Measurements from ENCODE around the gene EPB42.
"Not testable (repeated sequence)": the region's sequence is repeated elsewhere in the genome, so short reads cannot be mapped to it uniquely, and the experiment has no call there.

The EPB42 gene

DNA sequence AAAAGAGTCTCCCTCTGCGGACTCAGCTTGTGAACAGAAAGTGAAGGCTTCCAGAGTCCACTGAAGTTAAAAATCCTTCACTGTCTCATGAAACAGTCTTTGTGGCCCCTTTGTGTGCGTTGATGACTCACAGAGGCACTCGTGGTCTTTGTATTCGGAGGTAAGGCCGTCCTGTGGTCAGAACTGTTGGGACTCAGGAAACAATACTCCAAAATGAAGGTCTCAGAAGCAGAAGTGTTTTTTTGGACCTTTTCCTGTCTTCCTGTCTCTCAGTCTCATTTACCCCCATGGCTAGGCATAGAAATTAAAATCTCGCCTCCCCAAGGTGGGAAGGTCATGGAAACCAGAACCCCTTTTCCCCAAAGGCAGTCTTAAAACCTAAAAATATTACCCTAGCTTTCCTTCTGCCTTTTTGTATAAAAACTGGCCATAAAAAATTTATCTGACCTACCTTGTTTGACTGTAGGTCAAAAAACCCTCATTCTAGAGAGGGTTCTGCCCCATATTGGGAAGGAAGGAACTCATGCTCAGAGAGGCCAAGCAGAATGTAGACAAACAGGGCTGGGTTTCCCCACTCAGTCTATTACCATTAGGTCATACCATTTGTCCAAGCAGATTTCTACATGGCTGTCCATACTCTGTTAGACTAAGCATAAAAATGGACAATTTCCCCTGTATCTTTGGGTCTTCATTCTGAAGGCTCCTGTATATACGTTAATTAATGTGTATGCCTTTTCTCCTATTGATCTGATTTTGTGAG, 19.1 kb upstream of the EPB42 start:
- DNase-seq, result no peak

GRCh38 chr15:43238671-43239131, 17.9 kb upstream of the EPB42 start:
- DNase-seq, result no peak

- no peak for DNase-seq
Measured at GRCh38 chr15:43237842-43238470, 17.1 kb upstream of the EPB42 start.

DNA sequence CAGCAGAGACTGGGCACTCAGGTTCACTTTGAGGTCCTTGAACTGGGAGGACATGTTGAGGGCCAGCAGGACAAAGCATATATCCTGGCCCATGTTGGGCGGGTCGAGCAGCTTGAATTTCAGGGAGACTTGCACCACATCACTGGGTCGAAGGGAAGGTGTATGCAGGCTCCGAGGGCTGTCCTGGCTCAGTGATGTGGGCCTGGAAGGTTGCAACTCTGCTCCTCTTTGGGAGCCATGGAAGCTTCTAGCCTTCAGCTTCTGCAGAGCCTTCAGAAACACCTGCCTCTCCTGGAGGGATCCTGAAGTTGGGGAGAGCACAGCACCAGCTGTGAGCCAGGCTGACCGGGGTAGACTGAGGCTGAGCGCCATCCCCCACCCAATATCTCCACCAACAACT, 14.7 kb upstream of the EPB42 start:
- no peak for DNase-seq

DNA sequence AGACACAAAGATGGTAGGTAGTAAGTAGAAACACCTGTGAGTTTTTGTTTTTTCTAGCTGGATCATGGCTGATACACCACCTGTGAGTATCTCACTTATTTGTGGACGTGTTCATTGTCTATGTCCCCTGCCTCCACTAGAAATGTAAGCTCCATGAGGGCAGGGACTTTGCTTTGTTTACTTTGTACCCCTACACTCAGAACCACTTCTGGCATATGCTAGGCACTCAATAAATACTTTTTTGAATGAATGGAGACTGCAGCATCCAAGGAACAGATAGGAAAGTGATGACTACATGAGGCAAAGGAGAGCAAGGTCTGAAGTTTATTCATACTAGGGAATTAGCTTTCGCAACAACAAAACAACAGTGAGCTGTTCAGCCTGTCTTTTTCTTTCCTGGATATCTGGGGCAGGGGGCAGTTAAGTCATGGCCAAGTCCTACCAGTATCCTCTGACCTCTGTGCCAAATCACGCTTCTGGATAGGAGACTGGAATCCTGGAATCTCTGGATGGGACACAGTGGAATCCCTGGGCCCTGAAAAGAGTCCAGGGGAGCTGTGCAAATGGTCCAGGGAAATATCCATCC, 11.6 kb upstream of the EPB42 start:
- DNase-seq, result no peak

DNA sequence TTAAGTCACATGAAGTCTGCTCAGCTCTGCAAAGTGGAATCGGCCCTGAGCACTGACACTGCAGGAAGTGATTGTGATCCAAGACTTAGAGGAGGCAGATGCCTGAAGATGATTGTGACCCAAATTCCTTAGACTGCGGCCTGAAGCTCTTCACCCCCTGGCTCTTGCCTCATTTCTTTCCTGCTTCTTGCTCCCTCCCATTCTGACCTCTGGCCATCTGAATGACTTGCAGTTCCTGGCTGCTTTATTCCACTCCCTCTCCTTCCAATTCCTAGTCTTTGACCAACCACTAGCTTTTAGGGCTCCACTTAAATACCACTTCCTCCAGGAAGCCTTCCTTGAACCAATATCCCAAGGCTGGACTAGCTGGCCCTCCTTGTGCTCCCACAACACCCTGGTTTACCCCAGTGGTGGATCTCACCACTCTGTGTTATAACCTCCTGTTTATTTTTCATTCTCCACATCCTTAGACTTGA, 9.9 kb upstream of the EPB42 start:
- DNase-seq, result no peak

DNA sequence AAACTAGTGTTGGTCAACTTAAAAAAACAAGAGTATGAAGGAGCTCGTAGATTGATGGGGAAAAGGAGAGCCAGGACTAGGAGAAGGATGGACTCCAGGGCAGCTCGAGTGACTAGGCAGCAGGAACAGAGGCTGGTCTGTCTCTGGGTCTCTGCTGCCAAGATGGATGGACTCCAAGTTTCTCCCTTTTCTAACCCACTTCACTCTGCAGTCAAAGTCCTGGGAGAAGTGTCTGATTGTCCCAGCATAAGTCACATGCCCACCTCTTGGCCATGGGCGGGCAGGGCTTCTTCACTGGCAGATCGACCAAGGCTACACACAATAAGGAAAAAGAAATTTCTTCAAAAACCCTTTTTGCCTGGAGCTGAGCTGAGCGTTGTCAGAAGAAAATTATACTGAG, 9.2 kb upstream of the EPB42 start:
- DNase-seq, result no peak

- DNase-seq, result no peak
Measured at GRCh38 chr15:43226436-43227305, 5.9 kb upstream of the EPB42 start.

DNA sequence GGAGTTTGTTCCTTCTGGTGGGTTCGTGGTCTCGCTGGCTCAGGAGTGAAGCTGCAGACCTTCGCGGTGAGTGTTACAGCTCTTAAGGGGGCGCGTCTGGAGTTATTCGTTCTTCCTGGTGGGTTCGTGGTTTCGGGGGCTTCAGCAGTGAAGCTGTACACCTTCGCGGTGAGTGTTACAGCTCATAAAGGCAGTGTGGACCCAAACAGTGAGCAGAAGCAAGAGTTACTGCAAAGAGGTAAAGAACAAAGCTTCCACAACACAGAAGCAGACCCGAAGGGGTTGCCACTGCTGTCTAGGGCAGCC, 5.1 kb upstream of the EPB42 start:
- not testable (repeated sequence) for DNase-seq

- peak; percentile 33 for DNase-seq
Measured at GRCh38 chr15:43225201-43225949, 4.6 kb upstream of the EPB42 start.

DNA sequence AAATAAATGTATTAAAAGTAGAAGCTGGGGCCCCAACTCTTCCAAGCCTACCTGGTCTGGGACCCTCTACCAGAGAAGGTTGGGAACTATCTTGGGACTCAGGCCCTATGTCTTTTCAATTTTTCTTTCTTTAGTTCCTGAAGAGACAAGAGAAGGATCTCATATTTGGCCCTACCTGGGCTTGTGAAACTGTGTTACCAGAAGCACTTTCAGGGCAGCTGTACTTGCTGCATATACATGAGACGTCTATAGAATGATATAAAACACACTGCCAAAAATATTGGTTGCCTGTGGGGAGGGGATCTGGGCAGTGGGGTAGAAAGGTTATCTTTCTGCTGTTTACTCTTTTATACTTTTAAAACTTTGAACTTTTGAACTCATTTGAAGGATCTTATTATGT, 604 bp upstream of the EPB42 start:
- DNase-seq, result no peak

DNA sequence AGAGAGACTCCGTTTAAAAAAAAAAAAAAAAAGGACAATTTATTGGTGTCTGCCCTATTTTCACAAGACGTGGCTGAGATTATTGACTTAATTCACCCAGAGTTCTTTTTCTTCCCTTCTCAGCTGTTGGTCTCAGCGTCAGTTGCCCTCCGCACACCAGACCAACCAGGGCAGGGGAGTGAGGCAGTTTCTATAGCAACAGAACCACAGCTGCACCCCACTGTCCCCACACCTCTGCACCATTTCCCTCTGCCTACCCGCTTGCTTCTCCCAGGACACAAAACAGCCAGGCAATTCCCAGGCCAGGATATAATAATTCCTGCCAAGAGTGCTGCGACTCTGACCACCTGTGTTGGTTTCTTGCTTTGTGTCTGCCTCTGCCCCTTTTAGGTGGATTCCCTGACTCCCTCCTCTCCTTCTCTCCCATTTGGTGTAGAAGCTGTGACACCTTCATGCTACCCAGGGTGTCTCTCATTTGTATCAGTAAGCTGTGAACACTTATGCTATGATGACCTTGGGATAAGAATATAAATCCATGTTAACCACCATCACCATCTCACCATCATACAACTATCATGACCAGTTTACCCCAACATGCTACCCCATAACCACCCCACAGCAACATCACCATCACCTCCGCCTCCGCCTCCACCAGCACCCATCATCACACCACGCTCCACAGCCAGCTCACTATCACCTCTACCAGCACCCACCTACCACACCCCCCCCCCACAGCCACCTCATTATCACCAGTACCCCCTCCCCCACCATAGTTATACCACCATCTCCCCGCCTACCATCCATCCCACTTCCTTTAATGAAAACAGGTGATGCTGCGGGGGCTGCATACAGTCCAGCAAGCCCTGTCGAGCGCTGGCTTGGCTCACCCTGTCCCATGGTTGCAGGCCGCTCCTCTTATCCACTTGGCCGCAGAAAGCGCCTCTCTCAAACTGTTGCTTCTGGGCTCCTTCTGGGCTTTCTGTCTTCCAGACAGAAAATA, 589 bp downstream of the EPB42 start:
- DNase-seq, result no peak

DNA sequence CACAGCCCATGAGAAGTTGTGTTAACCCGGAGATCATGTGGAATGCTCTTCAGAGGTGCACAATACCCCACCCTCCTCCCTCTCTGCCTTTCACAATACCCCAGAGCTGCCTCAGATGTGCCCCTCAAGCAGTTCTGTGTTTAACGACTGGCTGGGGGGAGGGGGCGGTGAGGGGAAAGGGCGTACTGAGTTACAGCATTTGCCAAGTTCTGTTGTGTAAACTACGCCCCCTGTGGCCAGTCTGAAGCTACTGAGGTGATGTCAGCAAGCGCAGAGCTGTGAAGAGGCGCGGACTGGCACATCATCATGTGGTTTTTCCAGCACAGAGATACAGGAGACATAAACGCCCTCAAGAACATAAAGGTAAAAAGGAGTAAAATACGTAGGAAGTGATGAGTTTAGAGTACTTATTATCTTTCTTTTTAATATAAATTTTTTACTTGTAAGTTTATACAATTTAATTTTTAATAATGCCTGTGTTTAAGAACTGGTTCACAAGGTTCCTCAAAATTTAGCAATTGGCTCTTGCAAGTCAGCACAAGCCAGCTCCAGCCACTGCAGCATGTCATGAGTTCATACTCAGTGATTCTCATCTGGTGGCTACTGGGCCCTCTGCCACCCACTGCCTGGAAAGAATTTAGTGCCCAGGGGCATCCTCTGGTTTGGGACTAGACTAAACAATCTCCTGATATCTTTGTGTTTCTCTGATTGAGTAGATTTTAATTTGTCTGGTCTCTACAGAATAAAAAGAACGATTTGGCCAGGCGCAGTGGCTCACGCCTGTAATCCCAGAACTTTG, 1.7 kb downstream of the EPB42 start:
- peak; percentile 3 for DNase-seq

DNA sequence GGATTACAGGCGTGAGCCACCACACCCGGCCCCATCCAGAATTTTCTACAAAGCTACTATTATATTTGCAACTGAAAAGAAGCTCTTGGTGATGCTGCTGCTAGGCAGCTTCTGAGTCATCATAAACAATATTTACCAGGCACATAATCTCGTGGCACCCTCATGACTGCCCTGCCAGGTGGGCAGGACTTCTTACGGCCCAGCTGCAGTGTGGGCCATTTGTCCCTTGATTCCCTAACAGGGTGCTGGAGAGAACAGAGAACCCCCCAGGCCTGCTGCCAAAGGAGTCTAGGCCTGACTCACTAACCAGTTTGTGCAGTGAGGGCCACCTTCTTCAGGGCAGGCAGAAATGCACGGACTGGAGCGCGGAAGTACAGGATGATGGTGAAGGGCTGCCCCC, 4.9 kb downstream of the EPB42 start:
- DNase-seq, result no peak

DNA sequence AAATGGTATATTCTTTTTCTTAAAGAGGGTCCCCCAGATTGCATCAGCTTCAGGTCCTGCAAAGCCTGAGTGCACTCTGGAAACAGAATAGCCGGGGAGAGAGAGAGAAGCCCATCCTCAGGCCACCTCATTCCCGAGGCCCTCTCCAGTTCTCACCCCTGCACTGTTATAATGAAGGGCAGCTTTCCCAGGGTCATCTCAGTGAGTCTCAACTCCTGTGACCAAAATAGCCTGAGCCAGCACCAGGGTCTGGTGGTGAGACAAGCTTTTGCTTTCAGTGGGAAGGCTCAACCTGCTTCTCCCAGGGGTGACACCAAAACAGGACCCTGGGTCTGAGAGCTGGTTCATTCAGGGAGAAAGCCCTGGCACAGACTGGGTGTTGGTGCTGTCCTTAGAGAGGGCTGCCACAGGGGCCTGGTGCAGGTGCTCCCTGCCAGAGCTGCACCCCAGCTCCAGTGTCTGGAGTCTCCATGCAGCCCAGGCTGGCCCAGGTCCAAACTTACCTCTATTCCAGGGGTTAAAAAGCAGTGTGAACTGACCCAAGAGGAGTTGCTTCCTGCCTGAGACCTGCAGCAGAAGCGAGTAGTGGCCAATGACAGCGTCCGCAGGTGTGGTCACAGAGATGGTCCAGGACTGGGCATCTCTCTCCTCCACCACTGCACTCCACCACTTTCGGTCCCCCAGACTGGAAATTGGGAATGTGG, 6.1 kb downstream of the EPB42 start:
- DNase-seq, result no peak

DNA sequence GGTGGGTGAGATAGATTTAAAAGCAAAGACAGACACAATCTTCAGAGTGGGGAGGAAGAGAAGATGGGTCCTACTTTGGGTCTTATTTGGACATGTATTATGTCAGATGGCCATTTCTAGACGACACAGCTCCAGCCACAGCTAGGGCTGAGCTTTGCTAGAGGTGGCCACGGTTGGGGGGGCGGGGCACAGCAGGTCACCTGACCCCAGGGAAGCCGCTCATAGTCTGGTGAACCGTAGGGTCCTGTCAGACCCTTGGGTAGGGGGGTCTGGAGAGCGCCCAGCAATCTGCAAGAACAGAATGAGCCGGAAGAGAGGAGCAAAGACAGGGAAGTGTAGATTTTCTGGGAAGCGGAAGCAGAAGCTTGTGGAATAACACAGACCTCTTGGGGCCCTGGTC, 6.6 kb downstream of the EPB42 start:
- no peak for DNase-seq

DNA sequence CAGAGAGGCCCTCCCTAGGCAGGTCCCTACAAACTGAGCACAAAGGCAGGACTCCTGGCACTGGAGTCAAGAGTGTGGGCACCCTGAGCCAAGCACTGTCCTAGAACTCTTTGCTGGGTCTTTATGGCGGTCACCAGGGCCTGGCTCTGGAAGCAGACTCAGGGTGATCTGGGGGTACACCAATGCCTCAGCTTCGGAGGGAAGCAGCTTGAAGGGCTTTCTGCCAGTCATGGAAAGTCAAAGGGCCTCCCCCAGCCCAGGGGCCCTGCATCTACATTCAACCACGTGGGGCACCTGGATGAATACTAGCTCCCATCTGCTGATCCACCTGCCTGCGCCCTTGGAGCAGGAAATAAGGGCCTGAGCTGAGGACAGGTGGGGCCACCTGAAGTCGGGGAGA, 7.4 kb downstream of the EPB42 start:
- no peak for DNase-seq

DNA sequence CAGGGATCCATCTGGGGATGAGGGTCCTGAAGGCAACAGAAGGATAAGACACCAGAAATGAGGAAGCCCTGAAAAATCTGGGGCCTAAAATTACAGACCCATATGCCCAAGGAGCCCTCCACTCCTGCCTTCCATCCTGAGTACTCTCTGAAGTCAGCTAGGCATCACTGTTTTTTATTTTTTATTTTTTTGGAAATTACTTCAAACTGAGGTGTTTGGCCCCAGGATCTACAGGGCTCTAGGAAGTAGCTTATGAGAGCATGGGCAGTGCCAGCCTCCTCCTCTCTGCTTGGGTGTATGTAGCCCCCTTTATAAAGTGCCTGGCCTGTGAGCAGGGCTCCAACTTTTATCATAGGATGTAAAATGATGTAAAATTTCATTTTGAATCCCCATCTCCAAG, 7.9 kb downstream of the EPB42 start:
- no peak for DNase-seq

DNA sequence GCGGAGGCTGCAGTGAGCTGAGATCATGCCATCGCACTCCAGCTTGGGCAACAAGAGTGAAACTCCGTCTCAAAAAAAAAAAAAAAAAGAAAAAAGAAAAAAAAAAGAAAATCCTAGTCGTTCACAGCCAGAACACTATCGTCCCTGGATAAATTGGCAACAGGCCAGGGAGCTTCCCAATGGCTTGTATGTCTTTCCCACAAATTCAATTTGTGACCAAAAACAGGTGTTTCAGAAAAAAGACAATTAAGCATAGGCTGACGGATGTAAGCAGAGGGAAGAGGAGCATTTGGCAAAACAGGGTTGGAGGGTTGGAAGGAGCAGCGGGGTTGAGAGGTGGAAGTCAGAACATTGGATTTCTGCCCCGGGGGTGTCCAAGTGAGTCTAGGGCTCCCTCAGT, 8.5 kb downstream of the EPB42 start:
- DNase-seq, result no peak

GRCh38 chr15:43211224-43211735, 9.5 kb downstream of the EPB42 start:
- no peak for DNase-seq

Data from NCI-H1436 (cell line).